Endothelial cell of umbilical vein (primary cell): ENCODE measurements around the gene SLC39A3.

Experiments
- CTCF ChIP-seq, 2 donors: IDR thresholded peaks; 1 replicate in 1 of 2; 2 replicates in 1 of 2; pipeline ENCODE4 v1.5.1; 2011; ENCODE audit warnings: low read length in 2 of 2, mild to moderate bottlenecking in 2 of 2, moderate library complexity in 2 of 2, control low read depth in 1 of 2, inconsistent platforms in 1 of 2, low read depth in 1 of 2; ENCODE audit not compliant: insufficient read depth in 1 of 2; ENCODE audit errors: extremely low read depth in 1 of 2
- EZH2 ChIP-seq: IDR thresholded peaks from 2 replicates; pipeline ENCODE4 v1.6.1; 2012; ENCODE audit warnings: borderline replicate concordance, low read depth, mild to moderate bottlenecking, moderate library complexity, low read length, inconsistent platforms; ENCODE audit not compliant: severe bottlenecking

- TF ChIP-seq CTCF (IDR thresholded peaks at IDR 0.05; ENCODE audit: extremely low read depth in 1 of 2, insufficient read depth in 1 of 2, low read depth in 1 of 2, low read length in 2 of 2), result no peak
- TF ChIP-seq EZH2, result no peak
These were observed 22.3 kb upstream of the SLC39A3 start for GRCh38 chr19:2761876-2762782.
